Measurements from ENCODE around the gene STX10. TPM values are rescaled to one million over a fixed set of nuclear protein-coding genes. Genes with fewer than 3 reads are reported as not detected.

Gene STX10
- total RNA-seq, 1 donor: 71.7 TPM

GRCh38 chr19:13103581-13104359, 46.4 kb downstream of the STX10 start:
- Histone ChIP-seq H3K4me3 (ENCODE audit: low read length) (peak overlapping the region; percentile 76), H3K4me1 (ENCODE audit: insufficient read depth, low read length) (peaks cover 71% of the 10 kb centered on the region), H3K27me3 (ENCODE audit: insufficient read depth, low read length) (no peaks in the 10 kb centered on the region), H3K9me3 (ENCODE audit: low read depth, low read length) (no peaks in the 10 kb centered on the region)

GRCh38 chr19:13102666-13103580, 47.3 kb downstream of the STX10 start, which contains the start of gene LYL1:
Gene LYL1 (minus strand): TSS chr19:13102858. CDS start chr19:13101171, 1,687 bp downstream.
- Histone ChIP-seq H3K4me3 (ENCODE audit: low read length) (peak within 1 kb of the TSS; percentile 76), H3K27me3 (ENCODE audit: insufficient read depth, low read length) (no peaks in the 10 kb centered on the region), H3K9me3 (ENCODE audit: low read depth, low read length) (no peaks in the 10 kb centered on the region), H3K4me1 (ENCODE audit: insufficient read depth, low read length) (peaks cover 76% of the 10 kb centered on the region)

DNA sequence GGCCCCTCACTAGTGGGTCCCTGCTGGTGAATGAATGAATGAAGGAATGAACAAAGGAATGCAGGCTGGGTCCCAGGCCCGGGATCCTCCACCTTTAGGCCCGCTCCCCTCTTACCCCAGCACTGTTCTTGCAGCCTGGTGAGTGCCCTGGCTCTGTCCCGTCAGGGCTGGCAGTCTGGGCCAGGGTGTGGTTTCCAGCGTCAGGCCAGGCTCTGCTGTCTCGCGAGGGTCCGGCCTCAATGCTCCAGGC, 47.8 kb downstream of the STX10 start:
- H3K27me3 ChIP-seq (ENCODE audit: insufficient read depth, low read length): no peaks in the 10 kb centered on the region
- no peaks in the 10 kb centered on the region for H3K9me3 ChIP-seq (ENCODE audit: low read depth, low read length)
- peak overlapping the region; percentile 76 for H3K4me3 ChIP-seq (ENCODE audit: low read length)
- H3K4me1 ChIP-seq (ENCODE audit: insufficient read depth, low read length): peaks cover 78% of the 10 kb centered on the region

DNA sequence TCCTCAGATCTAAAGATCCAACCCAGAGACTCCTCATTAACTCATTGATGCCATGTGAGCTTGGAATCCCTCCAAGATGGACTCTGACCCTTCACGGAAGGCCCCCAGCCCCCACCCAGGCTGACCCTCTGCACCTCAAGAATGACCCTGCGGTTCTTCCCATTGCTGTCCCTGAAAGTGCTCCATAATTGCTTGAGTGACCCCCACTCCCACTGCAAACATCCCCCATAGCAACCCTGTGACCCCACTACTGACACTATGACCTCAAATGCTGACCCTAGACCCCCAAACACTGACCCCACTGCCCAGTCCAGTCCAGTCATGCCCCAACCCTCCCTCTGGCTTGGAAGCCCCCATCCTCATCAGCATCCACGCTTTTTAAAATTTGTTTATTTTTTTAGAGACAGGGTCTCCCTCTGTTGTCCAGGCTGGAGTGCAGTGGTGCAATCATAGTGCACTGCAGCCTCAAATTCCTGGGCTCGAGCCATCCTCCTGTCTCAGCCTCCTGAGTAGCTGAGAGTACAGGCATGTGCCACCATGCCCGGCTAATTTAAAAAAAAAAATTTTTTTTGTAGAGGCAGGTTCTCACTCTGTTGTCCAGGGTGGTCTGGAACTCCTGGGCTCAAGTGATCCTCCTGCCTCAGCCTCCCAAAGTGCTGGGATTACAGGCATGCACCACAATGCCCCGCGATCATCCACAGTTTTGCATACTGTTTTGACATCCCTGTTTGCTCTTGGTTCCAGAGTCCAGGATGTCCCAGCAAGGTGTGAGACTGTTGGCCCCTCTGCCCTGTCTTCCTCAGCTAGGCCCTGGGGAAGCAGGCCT, 48.4 kb downstream of the STX10 start:
- Histone ChIP-seq H3K9me3 (ENCODE audit: low read depth, low read length) (no peaks in the 10 kb centered on the region), H3K4me1 (ENCODE audit: insufficient read depth, low read length) (peaks cover 82% of the 10 kb centered on the region), H3K4me3 (ENCODE audit: low read length) (peak overlapping the region; percentile 76), H3K27me3 (ENCODE audit: insufficient read depth, low read length) (peaks cover 3% of the 10 kb centered on the region)

- Histone ChIP-seq H3K9me3 (ENCODE audit: low read depth, low read length) (no peaks in the 10 kb centered on the region), H3K27me3 (ENCODE audit: insufficient read depth, low read length) (peaks cover 3% of the 10 kb centered on the region), H3K4me1 (ENCODE audit: insufficient read depth, low read length) (peaks cover 89% of the 10 kb centered on the region), H3K4me3 (ENCODE audit: low read length) (peak overlapping the region; percentile 76)
Observed at GRCh38 chr19:13100841-13101589, 49.2 kb downstream of the STX10 start.

DNA sequence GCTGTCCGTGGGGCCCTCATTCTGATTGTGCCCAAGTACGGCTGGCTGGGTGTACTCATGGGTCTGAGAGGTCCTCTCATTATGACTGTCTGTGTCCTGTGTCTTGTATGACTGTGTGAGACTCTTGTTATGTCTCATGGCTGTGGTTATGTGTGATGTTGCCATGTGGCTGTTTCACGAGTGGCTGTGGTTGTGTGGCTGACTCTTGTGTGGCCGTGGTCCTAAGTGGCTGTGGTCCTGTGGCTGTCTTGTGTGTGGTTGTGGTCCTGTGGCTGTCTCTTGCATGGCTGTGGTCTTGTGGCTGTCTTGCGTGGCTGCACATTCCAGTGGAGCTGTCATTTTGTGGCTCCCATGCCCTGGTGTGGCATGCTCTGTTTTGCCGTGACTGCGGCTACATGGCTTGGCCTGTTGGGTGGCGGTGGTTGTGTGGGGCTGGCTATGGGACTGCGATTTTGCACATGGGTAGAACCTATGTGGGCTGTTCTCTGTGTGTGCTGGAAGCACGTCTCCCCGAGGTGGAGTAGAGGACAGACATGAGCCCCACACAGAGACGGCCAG, 50.1 kb downstream of the STX10 start:
- H3K4me1 ChIP-seq (ENCODE audit: insufficient read depth, low read length): peaks cover 87% of the 10 kb centered on the region
- H3K9me3 ChIP-seq (ENCODE audit: low read depth, low read length): no peaks in the 10 kb centered on the region
- peaks cover 3% of the 10 kb centered on the region for H3K27me3 ChIP-seq (ENCODE audit: insufficient read depth, low read length)
- H3K4me3 ChIP-seq (ENCODE audit: low read length): peak overlapping the region; percentile 38

- peak overlapping the region; percentile 38 for H3K4me3 ChIP-seq (ENCODE audit: low read length)
- H3K4me1 ChIP-seq (ENCODE audit: insufficient read depth, low read length): peaks cover 86% of the 10 kb centered on the region
- H3K9me3 ChIP-seq (ENCODE audit: low read depth, low read length): no peaks in the 10 kb centered on the region
- H3K27me3 ChIP-seq (ENCODE audit: insufficient read depth, low read length): peaks cover 3% of the 10 kb centered on the region
Observed at GRCh38 chr19:13099073-13099999, 50.8 kb downstream of the STX10 start.

GRCh38 chr19:13098277-13099072, 51.7 kb downstream of the STX10 start:
- Histone ChIP-seq H3K9me3 (ENCODE audit: low read depth, low read length) (no peaks in the 10 kb centered on the region), H3K27me3 (ENCODE audit: insufficient read depth, low read length) (peaks cover 3% of the 10 kb centered on the region), H3K4me3 (ENCODE audit: low read length) (peak overlapping the region; percentile 38), H3K4me1 (ENCODE audit: insufficient read depth, low read length) (peaks cover 83% of the 10 kb centered on the region)

DNA sequence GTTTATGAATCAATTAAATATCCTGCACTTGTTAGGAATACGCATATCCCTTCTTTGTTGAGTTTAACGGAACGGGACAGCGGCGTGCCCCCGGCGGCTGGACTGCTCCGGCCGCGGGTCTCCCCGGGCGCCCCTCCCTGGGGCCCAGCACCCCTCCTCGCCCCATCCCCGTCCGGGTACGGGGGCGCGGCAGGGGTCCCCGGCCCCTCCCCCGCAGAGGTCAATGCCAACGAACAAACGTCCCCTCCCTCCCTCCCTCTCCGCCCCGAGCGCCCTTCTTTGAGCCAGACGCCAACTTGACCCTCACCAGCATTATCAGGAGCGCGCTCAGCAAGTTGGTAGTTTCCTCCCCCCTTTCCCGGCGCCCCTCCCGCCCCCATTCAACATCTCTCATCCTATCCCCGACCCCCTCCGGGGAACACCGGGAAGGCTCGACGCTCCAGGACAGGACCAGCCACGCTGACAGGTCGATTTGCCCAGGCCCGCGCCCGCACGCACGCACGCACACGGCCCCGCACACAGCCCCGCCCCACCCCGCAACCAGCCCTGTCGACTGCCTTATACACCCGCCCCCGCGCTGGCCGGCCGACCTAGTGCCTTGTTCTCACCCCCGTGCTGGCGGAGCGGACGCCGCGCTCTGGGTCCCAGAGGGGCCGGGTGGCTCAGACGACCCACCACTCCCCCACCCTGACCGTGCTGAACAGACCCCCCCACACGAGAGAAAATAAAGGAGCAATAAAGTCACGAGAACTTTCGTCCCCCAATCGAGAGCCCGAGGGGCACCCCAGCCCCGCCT, 52.5 kb downstream of the STX10 start:
- peaks cover 3% of the 10 kb centered on the region for H3K27me3 ChIP-seq (ENCODE audit: insufficient read depth, low read length)
- no peaks in the 10 kb centered on the region for H3K9me3 ChIP-seq (ENCODE audit: low read depth, low read length)
- peaks cover 75% of the 10 kb centered on the region for H3K4me1 ChIP-seq (ENCODE audit: insufficient read depth, low read length)
- H3K4me3 ChIP-seq (ENCODE audit: low read length): peak overlapping the region; percentile 49

- H3K4me1 ChIP-seq (ENCODE audit: insufficient read depth, low read length): peaks cover 71% of the 10 kb centered on the region
- H3K27me3 ChIP-seq (ENCODE audit: insufficient read depth, low read length): peaks cover 3% of the 10 kb centered on the region
- H3K4me3 ChIP-seq (ENCODE audit: low read length): peak overlapping the region; percentile 49
- no peaks in the 10 kb centered on the region for H3K9me3 ChIP-seq (ENCODE audit: low read depth, low read length)
Observed at GRCh38 chr19:13097033-13097462, 53.1 kb downstream of the STX10 start.

DNA sequence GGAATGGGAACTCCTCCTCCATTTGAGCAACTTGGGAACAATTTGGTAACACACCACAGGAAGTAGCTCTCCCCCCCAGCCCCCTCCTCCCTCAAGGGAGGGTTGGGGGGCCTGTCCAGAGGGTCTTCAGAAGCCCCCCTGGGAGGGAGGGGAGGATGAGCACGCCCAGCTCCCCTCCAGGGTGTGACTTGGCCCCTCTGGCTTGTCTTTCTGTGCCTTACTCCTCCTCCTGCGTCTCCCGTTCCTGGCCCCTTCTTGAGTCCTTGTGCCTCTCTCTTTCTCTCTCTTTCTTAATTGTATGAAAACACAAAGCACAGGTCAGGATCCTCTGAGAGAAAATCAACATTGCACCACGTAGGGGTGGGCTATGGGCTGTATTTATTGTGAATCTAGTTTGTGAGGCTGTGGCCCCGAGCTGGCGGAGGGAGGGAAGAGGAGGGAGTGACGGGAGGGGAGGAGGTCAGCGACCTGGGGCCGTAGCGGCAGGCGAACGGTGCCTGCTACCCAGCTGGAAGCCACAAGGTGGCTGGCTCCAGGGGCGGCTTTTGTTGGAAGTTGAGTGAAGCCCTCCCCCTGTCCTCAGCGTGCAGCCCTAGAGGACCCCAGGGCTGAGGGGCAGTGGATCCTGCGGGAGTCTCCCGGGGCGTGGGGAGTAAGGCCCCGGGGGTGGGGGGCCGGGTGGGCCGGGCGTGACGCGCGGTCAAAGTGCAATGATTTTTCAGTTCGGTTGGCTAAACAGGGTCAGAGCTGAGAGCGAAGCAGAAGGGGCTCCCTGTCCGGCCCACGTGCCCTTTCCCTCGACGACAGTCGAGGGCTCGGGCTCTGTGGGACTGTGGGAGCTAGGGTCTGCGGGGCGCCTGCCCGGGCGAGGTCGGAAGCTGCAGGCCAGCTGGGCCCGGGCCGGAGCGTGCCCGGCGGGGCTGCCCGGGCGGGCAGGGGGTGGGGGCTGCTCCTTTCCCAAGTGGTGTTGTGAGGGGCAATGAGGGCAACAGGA, 53.9 kb downstream of the STX10 start:
- Histone ChIP-seq H3K9me3 (ENCODE audit: low read depth, low read length) (no peaks in the 10 kb centered on the region), H3K4me3 (ENCODE audit: low read length) (peak overlapping the region; percentile 49), H3K27me3 (ENCODE audit: insufficient read depth, low read length) (peaks cover 3% of the 10 kb centered on the region), H3K4me1 (ENCODE audit: insufficient read depth, low read length) (peaks cover 63% of the 10 kb centered on the region)
